Stomach (tissue), 4 donors: ENCODE data around the gene EIF3K.
A peak's percentile ranks its signal among the peaks of the same experiment; 100 is the strongest.

ENCODE experiments used
- CTCF ChIP-seq, 7 experiments: fragments of 450-650 bp in 4 of 7; fragments of 200-600 bp in 3 of 7; sonication (generic) in 3 of 7; IDR thresholded peaks; one replicate each; pipeline ENCODE4 v1.5.1; 2016 to 2019; ENCODE audit warnings: antibody characterized with exemption in 7 of 7, control low read depth in 2 of 7, mild to moderate bottlenecking in 1 of 7
- EP300 ChIP-seq: sonication (generic); formaldehyde crosslinking; IDR thresholded peaks from one replicate; pipeline ENCODE4 v1.6.1; 2017; ENCODE audit warnings: antibody characterized with exemption
- POLR2AphosphoS5 ChIP-seq, 3 donors: sonication (generic); formaldehyde crosslinking; IDR thresholded peaks; one replicate each; pipeline ENCODE4 v1.6.1; 2016; ENCODE audit warnings: antibody characterized with exemption in 3 of 3

GRCh38 chr19:38665950-38666662 is 47.1 kb downstream of the EIF3K start:
- TF ChIP-seq POLR2AphosphoS5 (IDR thresholded peaks at IDR 0.05) (peak in 2 of 3 donors; percentile 41 to 49), CTCF (IDR thresholded peaks at IDR 0.05) (no peak), EP300 (no peak)
